Endometrial microvascular endothelial cells (primary cell): Measurements from ENCODE around the gene UFD1. TPM values are rescaled to one million over a fixed set of nuclear protein-coding genes. Genes with fewer than 3 reads are reported as not detected.

Experiments
- in situ Hi-C: cut with HindIII; loops from 2 replicates; pipeline ENCODE4 v1.10.0; 2017; ENCODE audit warnings: low sequenced_read_pairs, low pct_unique_long_range_greater_than_20kb; ENCODE audit errors: inconsistent ontology term
- total RNA-seq: library from RNA; depleted of rRNA; stranded (reverse); fragments of >200 nt; gene quantifications from one replicate; pipeline ENCODE4 v1.2.3, GENCODE V29; 2015; ENCODE audit errors: inconsistent ontology term

UFD1 gene
- total RNA-seq, 1 donor from 2014 or later: 93.5 TPM

- in situ Hi-C loops: no loop called here
Observed at GRCh38 chr22:19517171-19517500, 38.1 kb upstream of the UFD1 start.

- in situ Hi-C loops: no loop called here
Observed at GRCh38 chr22:19516378-19517170, 37.6 kb upstream of the UFD1 start.

- in situ Hi-C loops: no loop called here
Observed at GRCh38 chr22:19515654-19516377, 36.8 kb upstream of the UFD1 start.

- in situ Hi-C loops: no loop called here
Observed at GRCh38 chr22:19514831-19515565, 36.0 kb upstream of the UFD1 start.

GRCh38 chr22:19513823-19514222 lies 34.8 kb upstream of the UFD1 start:
- in situ Hi-C loops: no loop called here

- in situ Hi-C loops: no loop called here
Observed at GRCh38 chr22:19510919-19511341, 31.9 kb upstream of the UFD1 start.

- in situ Hi-C loops: no loop called here
Observed at GRCh38 chr22:19509923-19510322, 30.9 kb upstream of the UFD1 start.

- in situ Hi-C loops: no loop called here
Observed at GRCh38 chr22:19509191-19509590, 30.2 kb upstream of the UFD1 start.

GRCh38 chr22:19508024-19508776 lies 29.2 kb upstream of the UFD1 start:
- in situ Hi-C loops: no loop called here

- in situ Hi-C loops: no loop called here
Observed at GRCh38 chr22:19507534-19507861, 28.5 kb upstream of the UFD1 start.

- in situ Hi-C loops: no loop called here
Observed at GRCh38 chr22:19506212-19506611, 27.2 kb upstream of the UFD1 start.

GRCh38 chr22:19505735-19506126 lies 26.7 kb upstream of the UFD1 start:
- in situ Hi-C loops: no loop called here

GRCh38 chr22:19504900-19505734 lies 26.1 kb upstream of the UFD1 start:
- in situ Hi-C loops: no loop called here

- in situ Hi-C loops: no loop called here
Observed at GRCh38 chr22:19503869-19504268, 24.9 kb upstream of the UFD1 start.

- in situ Hi-C loops: no loop called here
Observed at GRCh38 chr22:19503367-19503766, 24.4 kb upstream of the UFD1 start.

- in situ Hi-C loops: no loop called here
Observed at GRCh38 chr22:19501897-19502447, 23.0 kb upstream of the UFD1 start.

- in situ Hi-C loops: no loop called here
Observed at GRCh38 chr22:19499880-19500242, 20.9 kb upstream of the UFD1 start.

- in situ Hi-C loops: no loop called here
Observed at GRCh38 chr22:19499236-19499879, 20.4 kb upstream of the UFD1 start.
